HG02870 (cell line): ENCODE results near the gene DKKL1.

ENCODE experiments used
- ATAC-seq: cut with Tn5 transposase; IDR thresholded peaks from one replicate; pipeline ENCODE4 v1.9.1; 2021; ENCODE audit warnings: mild to moderate bottlenecking, moderate library complexity; ENCODE audit not compliant: unreplicated experiment

DKKL1 gene

DNA sequence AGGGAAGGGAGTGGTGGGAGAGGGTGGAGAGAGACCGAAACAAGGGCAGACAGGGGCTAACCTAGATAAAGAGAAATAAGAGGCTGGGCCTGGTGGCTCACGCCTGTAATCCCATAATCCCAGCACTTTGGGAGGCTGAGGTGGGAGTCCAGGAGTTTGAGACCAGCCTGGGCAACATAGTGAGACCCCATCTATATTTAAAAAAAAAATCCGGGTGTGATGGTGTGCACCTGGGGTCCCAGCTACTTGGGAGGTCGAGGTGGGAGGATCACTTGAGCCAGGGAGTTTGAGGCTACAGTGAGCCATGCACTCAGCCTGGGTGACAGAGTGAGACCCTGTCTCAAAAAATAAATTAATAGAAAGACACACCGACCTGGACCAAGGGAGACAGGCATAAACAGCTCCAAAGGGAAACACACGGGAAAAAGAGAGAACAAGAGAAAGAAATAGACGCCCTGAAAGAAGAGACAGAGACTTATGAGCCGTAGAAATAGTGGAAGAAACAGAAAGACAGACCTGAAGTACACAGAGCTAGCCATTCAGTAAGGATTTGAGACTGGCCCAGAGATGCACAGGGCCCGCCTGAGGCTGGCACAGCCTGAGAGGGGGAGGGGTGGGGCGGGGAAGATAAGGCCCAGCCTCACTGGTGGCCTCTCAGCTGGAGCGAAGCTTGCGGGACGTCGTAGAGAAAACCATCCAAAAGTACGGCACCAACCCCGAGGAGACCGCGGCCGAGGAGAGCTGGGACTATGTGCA is 26.2 kb upstream of the DKKL1 start:
- no peak for ATAC-seq

DNA sequence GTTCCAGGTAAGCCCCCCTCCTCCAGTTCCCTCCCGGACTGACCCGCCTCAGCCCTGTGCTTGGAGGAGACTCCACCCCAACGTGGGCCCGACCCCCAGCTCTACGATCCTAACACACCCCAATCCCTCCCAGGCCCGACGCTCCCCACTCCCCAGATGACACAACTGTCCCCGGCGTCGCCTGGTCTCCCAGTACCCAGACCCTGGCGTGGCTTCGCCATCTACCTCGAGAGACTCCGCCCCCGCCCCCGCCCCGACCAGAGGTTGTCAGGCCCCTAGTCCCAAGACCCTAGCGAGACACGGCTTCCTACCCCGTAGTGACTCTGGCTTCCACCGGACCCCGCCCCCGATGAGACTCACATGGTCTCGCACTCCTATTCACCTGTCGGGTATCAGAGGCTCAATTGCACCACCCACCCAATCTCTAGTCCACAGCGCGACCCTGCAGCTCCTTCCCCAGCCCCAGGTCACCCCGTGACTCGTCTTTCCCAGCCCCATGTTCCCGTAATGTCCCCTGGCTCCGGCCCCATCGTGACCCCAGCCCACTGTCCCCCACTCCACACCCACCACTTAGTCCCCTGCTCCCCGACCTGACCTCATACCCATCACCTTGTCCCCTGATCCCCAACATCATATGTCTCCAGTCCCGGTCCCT is 25.5 kb upstream of the DKKL1 start:
- ATAC-seq: no peak

DNA sequence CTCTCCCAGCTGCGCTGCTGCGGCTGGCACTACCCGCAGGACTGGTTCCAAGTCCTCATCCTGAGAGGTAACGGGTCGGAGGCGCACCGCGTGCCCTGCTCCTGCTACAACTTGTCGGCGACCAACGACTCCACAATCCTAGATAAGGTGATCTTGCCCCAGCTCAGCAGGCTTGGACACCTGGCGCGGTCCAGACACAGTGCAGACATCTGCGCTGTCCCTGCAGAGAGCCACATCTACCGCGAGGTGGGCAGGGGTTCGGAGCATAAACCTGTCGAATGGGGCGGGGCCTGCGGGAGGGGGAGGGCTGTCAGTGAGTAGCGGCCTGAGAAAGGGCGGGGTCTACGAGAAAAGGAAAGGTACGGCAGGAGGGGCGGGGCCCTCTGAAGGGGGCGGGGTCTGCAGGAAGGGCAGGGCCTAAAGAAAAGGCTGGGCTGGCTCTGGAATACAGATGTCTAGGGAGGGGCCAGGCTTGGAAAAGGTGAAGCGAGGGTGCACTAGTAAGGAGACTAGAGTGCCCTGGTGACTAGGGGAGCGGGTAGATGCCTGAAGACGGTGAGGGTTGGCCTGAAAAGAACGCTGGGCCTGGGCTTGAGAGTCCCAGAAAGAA is 24.9 kb upstream of the DKKL1 start:
- ATAC-seq: no peak

DNA sequence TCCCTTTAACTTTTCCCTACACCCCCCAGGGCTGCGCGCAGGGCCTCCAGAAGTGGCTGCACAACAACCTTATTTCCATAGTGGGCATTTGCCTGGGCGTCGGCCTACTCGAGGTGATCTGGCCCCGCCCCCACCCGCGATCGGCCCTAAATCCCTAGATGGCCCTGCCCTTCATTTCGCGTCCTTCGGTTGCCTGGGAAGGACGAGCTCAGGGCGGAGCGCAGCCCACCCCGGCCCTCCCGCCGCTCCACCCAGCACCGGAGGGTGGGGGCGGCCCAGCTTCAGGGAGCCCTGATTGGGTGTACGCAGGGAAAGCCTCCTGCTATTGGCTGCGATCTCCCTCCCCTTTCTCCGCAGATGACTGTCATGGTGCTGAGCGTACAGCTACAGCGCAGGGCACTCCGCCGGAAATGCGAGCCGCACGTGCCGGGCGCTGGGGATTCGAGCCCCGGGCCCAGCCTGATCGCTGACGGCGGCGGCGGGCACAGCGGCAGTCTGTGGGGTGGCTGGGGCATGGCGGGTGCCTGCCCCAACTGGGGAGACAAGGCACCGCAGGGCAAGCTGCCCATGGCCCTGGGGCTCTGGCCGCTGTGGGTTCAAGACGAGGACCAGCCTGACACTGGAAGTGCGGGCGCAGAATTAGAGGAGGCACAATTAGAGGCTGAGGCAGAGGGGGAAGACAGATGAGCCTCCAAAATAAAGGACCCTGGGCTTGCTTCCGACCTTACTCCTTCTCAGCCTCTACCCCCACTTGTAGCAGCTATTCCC is 24.2 kb upstream of the DKKL1 start:
- no peak for ATAC-seq

DNA sequence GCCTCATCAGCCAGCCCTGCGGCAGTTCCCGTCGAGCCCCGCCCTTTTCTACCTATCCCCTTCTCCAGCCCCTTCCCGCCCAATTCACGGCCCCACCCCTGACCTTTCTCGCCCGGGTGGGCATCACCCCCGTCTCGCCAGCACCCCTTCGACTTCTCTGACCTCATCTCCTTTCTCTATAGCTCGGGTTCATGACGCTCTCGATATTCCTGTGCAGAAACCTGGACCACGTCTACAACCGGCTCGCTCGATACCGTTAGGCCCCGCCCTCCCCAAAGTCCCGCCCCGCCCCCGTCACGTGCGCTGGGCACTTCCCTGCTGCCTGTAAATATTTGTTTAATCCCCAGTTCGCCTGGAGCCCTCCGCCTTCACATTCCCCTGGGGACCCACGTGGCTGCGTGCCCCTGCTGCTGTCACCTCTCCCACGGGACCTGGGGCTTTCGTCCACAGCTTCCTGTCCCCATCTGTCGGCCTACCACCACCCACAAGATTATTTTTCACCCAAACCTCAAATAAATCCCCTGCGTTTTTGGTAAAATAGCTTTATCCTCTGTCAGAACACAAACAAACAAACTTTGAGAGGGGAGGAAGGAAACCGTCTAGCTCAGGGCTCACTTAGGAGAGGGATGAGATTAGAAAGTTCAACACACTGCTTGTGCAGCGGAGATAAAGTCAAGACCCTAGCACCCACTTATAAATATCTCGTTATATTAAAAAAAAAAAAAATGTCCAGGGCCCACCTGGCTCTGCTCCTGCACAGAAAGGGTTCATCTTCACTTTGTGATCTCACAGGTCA is 23.4 kb upstream of the DKKL1 start:
- no peak for ATAC-seq

DNA sequence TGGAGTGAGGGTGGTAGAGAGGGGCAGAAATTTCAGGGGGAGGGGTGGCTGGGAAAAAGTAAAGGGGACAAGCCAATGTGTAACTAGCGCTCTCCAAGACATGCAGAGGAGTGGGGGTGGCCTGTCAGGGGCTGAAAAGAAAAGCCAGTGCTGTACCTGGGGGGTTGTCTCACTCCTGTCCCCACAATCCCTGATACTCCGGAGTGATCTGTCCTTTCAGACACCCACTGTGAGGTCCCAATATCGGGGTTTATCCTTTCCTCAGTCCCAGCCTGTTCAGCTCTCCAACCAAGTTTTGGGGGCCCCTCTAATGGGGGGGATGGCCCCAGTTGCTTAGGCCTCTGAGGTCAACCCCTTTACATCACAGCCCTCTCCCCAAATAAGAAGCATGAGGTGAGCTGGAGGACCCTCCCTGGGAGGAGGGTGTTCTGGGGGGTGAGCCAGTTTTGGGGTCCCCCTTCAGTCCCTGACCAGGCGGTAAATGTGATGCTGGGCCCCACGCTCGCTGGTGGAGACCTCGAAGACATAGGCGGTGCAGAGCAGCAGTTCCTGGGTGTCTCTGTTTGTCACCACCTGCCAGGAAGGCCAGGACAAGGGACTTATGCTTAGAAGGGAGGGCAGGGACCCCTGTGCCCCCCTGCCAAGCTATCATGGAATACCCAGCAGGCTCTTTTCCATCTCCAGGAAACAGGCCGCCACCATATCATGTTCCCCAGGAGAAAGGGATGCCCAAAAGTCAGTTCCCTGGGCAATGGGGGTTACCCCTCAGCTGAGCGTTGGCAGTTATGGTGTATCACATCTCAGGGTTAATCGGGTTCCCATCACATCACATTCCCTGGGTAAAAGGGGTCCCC is 22.6 kb upstream of the DKKL1 start:
- no peak for ATAC-seq

DNA sequence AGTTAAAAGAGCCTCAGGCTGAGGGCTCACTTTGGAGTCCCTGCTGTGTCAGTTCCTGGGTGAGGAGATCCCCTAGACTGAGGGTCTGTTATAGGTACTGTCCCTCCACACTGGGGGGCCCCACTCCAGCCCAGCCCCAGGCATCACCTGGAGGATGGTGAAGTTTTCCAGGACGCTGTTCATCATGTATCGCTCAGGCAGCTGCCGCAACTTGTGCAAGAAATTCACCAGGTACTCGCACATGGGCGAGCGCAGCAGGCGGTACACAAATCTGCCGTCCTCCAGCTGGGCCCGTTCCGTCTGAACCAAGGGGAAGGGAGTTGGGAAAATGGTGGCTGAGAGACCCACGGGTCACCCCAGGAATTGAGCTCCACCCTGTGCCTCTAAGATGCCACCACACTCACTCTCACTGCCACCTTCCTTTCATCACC is 21.4 kb upstream of the DKKL1 start:
- no peak for ATAC-seq

DNA sequence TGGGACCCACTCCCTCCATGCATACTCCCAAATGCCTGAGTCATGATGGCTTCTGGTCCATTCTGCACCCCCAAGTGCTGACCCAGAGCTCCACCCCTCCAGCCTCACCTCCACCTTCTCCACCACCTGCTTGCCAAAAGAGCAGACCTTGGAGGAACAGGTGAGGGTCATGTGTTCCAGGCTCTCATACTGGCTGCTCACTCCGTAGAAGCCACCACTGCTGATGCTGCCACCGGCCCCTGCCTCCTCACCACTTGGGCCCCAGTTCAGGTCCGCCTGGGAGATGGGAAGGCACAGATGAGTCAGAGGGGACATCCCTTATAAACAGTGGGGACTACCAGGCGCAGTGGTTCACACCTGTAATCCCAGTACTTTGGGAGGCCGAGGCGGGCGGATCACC is 20.6 kb upstream of the DKKL1 start:
- ATAC-seq: no peak

DNA sequence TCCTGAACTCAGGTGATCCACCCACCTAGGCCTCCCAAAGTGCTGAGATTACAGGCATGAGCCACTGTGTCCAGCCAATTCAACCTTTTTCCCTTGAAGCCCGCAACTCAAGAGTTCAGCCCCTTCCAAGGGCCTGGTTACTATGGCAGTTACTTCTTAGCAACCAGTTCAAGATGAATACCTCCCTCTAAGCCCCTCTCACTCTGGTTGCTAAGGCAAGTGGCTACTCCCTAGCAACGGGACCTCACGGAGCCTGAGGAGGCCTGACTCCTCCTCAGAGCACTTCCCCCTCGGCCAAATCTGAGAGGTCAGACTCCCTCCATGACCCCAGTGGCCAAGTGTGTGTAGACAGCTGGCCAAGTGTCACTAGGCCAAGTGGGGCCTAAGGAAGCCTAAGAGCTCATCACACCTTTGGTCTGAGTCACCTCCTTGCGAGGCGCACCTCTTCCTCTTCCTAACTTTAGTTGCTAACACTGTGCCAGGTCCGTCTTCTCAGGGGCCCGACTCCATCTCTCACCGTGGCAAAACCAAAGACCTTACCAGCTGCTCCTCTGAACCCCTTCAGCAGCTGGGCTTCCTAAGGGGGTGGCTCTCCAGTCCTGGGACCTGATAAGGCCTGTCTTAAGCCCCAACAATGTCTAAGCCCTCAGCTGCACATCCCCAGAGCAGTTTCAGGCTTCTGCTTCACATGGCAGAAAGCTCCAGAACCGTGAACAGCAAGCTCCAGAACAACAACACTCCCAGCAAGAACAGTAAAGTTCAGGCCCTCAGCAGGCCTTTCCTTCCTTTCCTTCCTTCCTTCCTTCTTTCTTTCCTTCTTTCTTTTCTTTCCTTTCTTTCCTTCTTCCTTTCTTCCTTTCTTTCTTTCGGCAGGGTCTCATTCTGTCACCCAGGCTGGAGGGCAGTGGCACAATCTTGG is 18.9 kb upstream of the DKKL1 start:
- no peak for ATAC-seq

DNA sequence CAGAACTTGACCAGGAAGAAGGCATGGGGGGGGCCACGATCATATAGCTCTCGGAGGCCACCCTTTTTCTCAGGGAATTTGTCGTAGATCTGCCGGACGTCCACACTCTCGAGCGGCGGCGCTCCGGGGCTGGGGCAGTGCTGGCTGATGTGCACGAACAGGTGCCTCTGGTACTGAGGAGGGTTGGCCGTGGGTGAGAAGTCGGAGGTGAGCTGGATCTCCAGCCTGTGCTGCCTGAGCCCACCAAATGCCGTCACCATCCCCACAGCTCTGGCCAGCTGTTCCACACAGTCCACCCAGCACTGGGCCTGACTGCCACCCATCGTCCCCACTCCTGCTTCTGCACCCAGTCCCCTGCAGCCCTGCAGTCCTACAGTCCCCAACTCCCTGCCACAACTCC is 16.5 kb upstream of the DKKL1 start:
- ATAC-seq: no peak

DNA sequence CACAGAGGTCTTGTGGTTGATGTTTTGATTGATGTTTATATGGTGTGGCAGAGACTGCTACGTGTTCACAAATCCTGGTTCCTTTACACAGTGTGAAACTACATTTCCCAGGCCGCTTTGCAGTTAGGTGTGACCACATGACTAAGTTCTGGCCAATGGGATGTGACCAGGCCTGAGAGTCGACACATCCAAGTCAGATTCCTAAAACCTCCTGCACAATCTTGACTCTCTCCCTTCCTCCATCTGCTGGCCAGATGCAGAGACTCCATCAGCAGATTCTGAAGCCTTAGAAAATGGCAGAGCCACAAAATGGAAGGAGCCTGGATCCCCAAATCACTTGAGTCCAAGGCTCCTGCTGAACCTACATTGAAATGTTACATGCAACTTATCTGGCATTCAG is 15.8 kb upstream of the DKKL1 start:
- no peak for ATAC-seq

DNA sequence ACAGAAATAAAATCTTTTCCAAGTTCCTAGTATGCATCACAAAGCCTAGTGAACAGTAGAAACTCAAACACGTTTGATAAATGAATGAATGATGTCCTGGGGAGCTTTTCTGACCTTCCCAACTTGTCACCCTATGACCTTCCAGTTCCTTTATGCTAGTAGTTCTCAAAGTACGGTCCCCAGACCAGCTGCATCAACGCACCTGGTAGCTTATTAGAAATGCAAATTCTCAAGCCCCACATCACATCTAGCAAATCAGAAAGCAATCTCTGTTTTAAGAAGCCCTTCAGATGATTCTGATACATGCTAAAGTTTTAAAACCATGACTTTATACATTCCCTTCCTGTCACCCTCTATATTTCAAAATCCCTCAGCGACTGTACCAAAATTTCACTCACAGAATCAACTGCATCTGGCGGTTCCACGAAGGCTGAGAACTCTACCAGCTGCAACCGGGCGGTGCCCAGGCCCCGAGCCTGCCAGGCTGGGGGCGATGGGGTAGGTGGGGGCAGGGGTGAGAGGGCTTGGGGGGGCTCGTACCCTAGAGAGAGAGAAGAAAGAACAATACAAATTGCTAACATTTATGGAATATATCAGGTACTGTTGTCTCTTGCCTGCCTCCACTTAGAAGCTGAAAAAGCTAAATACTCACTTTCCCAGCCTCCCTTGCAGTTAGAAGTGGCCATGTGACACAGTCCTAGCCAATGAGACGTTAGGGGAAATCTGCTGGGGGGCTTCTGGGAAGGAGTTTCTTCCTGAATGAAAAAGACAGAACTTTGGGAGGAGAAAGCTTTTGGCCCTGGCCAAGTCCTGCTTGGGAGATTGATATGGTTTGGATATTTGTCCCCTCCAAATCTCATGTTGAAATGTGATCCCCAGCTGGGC is 15.1 kb upstream of the DKKL1 start:
- no peak for ATAC-seq

DNA sequence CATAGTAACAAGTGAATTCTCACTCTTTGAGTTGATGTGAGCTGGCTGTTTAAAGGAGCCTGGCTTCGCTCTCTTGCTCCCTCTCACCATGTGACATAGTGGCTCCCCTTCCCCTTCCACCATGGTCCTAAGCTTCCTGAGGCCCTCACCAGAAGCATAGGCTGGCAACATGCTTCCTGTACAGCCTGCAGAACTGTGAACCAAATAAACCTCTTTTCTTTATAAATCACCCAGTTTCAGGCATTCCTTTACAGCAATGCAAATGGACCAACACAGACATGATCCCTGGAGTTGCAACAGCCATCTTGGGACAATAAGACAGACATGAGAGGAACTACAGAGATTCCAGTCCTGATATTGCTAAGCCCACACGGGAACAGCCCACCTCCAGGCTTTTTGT is 14.1 kb upstream of the DKKL1 start:
- no peak for ATAC-seq

DNA sequence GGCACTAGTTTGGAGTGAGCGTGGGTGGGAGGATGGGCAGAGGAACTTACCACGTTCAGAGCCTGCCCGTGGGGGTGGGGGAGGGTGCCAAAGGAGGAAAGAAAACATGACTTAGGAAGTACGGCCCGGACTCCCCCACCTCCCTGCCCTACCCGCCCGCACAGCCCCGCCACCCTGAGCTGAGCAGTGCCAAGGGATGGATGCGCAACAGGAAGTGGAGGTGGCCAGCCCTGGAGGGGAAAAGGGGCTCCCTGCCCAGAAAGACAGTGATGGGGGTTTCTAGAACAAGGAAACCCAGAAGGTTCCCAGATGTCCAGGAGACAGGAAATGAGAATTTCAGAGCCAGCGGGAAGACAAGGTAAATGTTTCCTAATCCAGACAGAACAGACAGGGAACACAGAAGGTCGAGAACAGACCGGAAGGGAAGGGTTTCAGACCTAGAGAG is 7.7 kb upstream of the DKKL1 start:
- ATAC-seq: no peak

DNA sequence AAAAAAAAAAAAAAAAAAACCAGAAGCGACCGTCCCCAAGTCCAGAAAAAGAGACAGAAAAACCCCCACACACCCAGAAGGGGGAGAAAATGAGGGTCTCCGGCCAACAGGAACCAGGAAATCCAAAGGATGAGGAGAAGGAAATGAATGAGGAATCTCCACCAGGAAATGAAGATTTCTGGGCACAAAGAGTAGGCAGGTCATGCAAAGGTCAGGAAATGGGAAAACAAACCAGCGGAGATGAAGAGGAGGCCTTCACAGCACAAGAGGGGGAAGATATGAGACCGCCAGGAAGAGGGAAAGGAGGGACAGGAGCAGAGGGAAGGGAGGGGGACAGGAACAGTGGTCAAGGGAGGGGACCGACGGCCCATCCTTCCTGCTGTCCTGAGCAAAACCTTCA is 7.3 kb upstream of the DKKL1 start:
- ATAC-seq: no peak

DNA sequence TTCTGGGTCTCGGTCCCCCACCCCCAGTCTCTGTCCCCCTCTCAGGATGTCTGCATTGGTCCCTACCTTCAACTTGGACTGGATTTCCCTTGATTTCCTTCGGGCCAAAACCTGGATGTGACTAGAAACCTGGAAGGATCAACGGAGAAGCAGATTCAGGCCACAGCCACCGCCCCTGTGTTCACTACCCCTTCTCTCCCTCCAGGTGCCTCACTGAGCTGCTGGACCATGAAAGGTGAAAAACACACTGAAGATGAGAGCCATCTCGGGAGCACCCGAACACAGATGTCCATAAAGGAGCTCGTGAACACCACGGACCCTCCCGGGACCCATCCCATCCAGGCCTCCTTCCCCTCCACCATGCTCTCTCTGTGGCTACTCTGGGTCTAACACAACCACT is 6.5 kb upstream of the DKKL1 start:
- ATAC-seq: no peak
